Adrenal gland (tissue), 5 donors: ENCODE measurements around the gene SLC24A4.

Source experiments
- CTCF ChIP-seq, 6 experiments: fragments of 450-650 bp in 4 of 6; fragments of 200-600 bp in 2 of 6; sonication (generic) in 1 of 6; IDR thresholded peaks; 1 replicate in 5 of 6; 2 replicates in 1 of 6; pipeline versions ENCODE4 v1.5.1 to v1.8.0; 2016 to 2021; ENCODE audit warnings: antibody characterized with exemption in 6 of 6, mild to moderate bottlenecking in 2 of 6, moderate library complexity in 1 of 6
- POLR2A ChIP-seq, 2 donors: fragments of 450-650 bp; IDR thresholded peaks; one replicate each; pipeline ENCODE4 v1.6.1; 2017; ENCODE audit warnings: antibody characterized with exemption in 2 of 2, mild to moderate bottlenecking in 2 of 2, moderate library complexity in 1 of 2
- donor health status: DM: no; HTN: no; CAD: no.

- TF ChIP-seq POLR2A (IDR thresholded peaks at IDR 0.05) (no peak), CTCF (IDR thresholded peaks at IDR 0.05) (no peak)
Measured at GRCh38 chr14:92421751-92422150, 98.8 kb downstream of the SLC24A4 start.
